BLaER1 (cell line): ENCODE measurements around the gene PPP1R3E.

Source experiments
- H3K27ac ChIP-seq: shearing (Covaris generic); formaldehyde crosslinking; 2 replicates; pipeline ENCODE4 v1.8.1; 2022
- H3K27me3 ChIP-seq: shearing (Covaris generic); formaldehyde crosslinking; 2 replicates; pipeline ENCODE4 v1.8.1; 2022
- H3K36me3 ChIP-seq: shearing (Covaris generic); formaldehyde crosslinking; 2 replicates; pipeline ENCODE4 v1.8.1; 2022
- H3K4me1 ChIP-seq: shearing (Covaris generic); formaldehyde crosslinking; 2 replicates; pipeline ENCODE4 v1.8.1; 2022
- H3K4me2 ChIP-seq: shearing (Covaris generic); formaldehyde crosslinking; 2 replicates; pipeline ENCODE4 v1.8.1; 2022
- H3K4me3 ChIP-seq: shearing (Covaris generic); formaldehyde crosslinking; 2 replicates; pipeline ENCODE4 v1.8.1; 2022
- H3K9ac ChIP-seq: shearing (Covaris generic); formaldehyde crosslinking; 2 replicates; pipeline ENCODE4 v1.8.1; 2022
- H3K9me3 ChIP-seq: shearing (Covaris generic); formaldehyde crosslinking; 2 replicates; pipeline ENCODE4 v1.8.1; 2022
- H4K20me1 ChIP-seq: shearing (Covaris generic); formaldehyde crosslinking; 2 replicates; pipeline ENCODE4 v1.8.1; 2022
- Cebpa-rat ChIP-seq: shearing (Covaris generic); IDR thresholded peaks from 2 replicates; pipeline ENCODE4 v1.8.1; 2022

Gene PPP1R3E

GRCh38 chr14:23322568-23323517 is 20.2 kb upstream of the PPP1R3E start:
- peaks cover 36% of the 10 kb centered on the region for H3K4me1 ChIP-seq
- H3K27me3 ChIP-seq = no peaks in the 10 kb centered on the region
- H3K9me3 ChIP-seq = no peaks in the 10 kb centered on the region
- H4K20me1 ChIP-seq = peaks cover 48% of the 10 kb centered on the region
- H3K4me3 ChIP-seq = peak overlapping the region; percentile 82
- peak overlapping the region; percentile 96 for H3K27ac ChIP-seq
- peak overlapping the region; percentile 96 for H3K9ac ChIP-seq
- peaks cover 40% of the 10 kb centered on the region for H3K36me3 ChIP-seq
- TF ChIP-seq Cebpa-rat = no peak
- peak overlapping the region; percentile 91 for H3K4me2 ChIP-seq

- H3K4me1 ChIP-seq = peaks cover 36% of the 10 kb centered on the region
- peaks cover 43% of the 10 kb centered on the region for H3K36me3 ChIP-seq
- no peak for TF ChIP-seq Cebpa-rat
These were observed 19.2 kb upstream of the PPP1R3E start for GRCh38 chr14:23321572-23322547.

GRCh38 chr14:23320584-23321571 is 18.2 kb upstream of the PPP1R3E start, which contains the start of gene PABPN1:
Gene PABPN1, plus strand, starts transcription at chr14:23321457. Its CDS starts 13 bp downstream, at chr14:23321470.
- peaks cover 36% of the 10 kb centered on the region for H3K4me1 ChIP-seq
- H3K4me3 ChIP-seq = peak within 1 kb of the TSS; percentile 82
- peak within 1 kb of the TSS; percentile 96 for H3K9ac ChIP-seq
- peak within 1 kb of the TSS; percentile 96 for H3K27ac ChIP-seq
- no peak for TF ChIP-seq Cebpa-rat
- H4K20me1 ChIP-seq = peaks cover 36% of the 10 kb centered on the region
- no peaks in the 10 kb centered on the region for H3K9me3 ChIP-seq
- H3K4me2 ChIP-seq = peak within 1 kb of the TSS; percentile 91
- peaks cover 38% of the 10 kb centered on the region for H3K36me3 ChIP-seq
- no peaks in the 10 kb centered on the region for H3K27me3 ChIP-seq

More at GRCh38 chr14:23321572-23322547, 19.2 kb upstream of the PPP1R3E start:
- H3K9me3 ChIP-seq = no peaks in the 10 kb centered on the region
- no peaks in the 10 kb centered on the region for H3K27me3 ChIP-seq
- H3K4me3 ChIP-seq = peak overlapping the region; percentile 82
- H3K9ac ChIP-seq = peak overlapping the region; percentile 96
- peaks cover 46% of the 10 kb centered on the region for H4K20me1 ChIP-seq
- peak overlapping the region; percentile 96 for H3K27ac ChIP-seq
- peak overlapping the region; percentile 91 for H3K4me2 ChIP-seq

GRCh38 chr14:23319746-23320583 is 17.3 kb upstream of the PPP1R3E start:
- H3K4me1 ChIP-seq = peaks cover 34% of the 10 kb centered on the region
- TF ChIP-seq Cebpa-rat = no peak

GRCh38 chr14:23316300-23316699 is 13.6 kb upstream of the PPP1R3E start:
- H3K9me3 ChIP-seq = no peaks in the 10 kb centered on the region
- TF ChIP-seq Cebpa-rat = no peak
- no peak overlapping the region for H3K4me2 ChIP-seq
- H3K27me3 ChIP-seq = no peaks in the 10 kb centered on the region
- no peak overlapping the region for H3K27ac ChIP-seq
- H3K36me3 ChIP-seq = peaks cover 11% of the 10 kb centered on the region
- H3K9ac ChIP-seq = no peak overlapping the region
- H4K20me1 ChIP-seq = no peaks in the 10 kb centered on the region
- peaks cover 10% of the 10 kb centered on the region for H3K4me1 ChIP-seq
- no peak overlapping the region for H3K4me3 ChIP-seq

More at GRCh38 chr14:23319746-23320583, 17.3 kb upstream of the PPP1R3E start:
- H3K9ac ChIP-seq = peak overlapping the region; percentile 63
- peaks cover 30% of the 10 kb centered on the region for H4K20me1 ChIP-seq
- H3K27ac ChIP-seq = peak overlapping the region; percentile 86
- H3K4me2 ChIP-seq = peak overlapping the region; percentile 82
- no peaks in the 10 kb centered on the region for H3K9me3 ChIP-seq
- H3K27me3 ChIP-seq = no peaks in the 10 kb centered on the region
- peaks cover 28% of the 10 kb centered on the region for H3K36me3 ChIP-seq
- peak overlapping the region; percentile 62 for H3K4me3 ChIP-seq

- Histone ChIP-seq H4K20me1 (no peaks in the 10 kb centered on the region), H3K9me3 (no peaks in the 10 kb centered on the region), H3K4me3 (no peak overlapping the region), H3K9ac (no peak overlapping the region), H3K4me1 (peaks cover 43% of the 10 kb centered on the region), H3K4me2 (no peak overlapping the region), H3K27ac (no peak overlapping the region), H3K27me3 (no peaks in the 10 kb centered on the region), H3K36me3 (peaks cover 41% of the 10 kb centered on the region)
- no peak for TF ChIP-seq Cebpa-rat
These were observed 7.9 kb upstream of the PPP1R3E start for GRCh38 chr14:23310546-23310945.

- Histone ChIP-seq H3K9ac (no peak overlapping the region), H3K4me1 (peaks cover 52% of the 10 kb centered on the region), H3K4me2 (peak overlapping the region; percentile 95), H3K4me3 (no peak overlapping the region), H3K27me3 (no peaks in the 10 kb centered on the region), H3K9me3 (no peaks in the 10 kb centered on the region), H3K27ac (no peak overlapping the region), H3K36me3 (peaks cover 41% of the 10 kb centered on the region), H4K20me1 (no peaks in the 10 kb centered on the region)
- TF ChIP-seq Cebpa-rat = no peak
These were observed 6.2 kb upstream of the PPP1R3E start for GRCh38 chr14:23308721-23309445.
